ENCODE results near the gene PRKACB.
"Not testable (repeated sequence)": the region's sequence is repeated elsewhere in the genome, so short reads cannot be mapped to it uniquely, and the experiment has no call there.

The PRKACB gene

DNA sequence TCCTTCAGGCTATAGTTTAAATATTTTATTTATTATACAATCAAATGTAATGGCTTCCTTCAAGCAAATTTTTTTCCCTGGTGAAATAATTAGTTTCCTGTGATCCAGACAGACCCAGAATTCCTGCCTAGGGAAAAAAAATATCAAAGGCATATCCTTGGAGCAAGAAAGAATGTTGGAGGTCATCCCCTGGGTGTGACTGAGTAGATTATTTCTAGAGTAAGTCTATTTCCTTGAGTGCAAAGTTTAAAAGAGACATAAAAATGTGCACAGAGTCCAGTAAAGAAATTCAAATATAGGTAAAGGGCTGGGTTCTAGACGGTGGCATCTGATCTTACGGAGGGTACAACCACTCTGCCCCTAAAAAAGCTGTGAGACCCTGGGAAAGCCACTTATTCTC is 125.2 kb downstream of the PRKACB start:
- DNase-seq (ENCODE audit: low read depth), result no peak

DNA sequence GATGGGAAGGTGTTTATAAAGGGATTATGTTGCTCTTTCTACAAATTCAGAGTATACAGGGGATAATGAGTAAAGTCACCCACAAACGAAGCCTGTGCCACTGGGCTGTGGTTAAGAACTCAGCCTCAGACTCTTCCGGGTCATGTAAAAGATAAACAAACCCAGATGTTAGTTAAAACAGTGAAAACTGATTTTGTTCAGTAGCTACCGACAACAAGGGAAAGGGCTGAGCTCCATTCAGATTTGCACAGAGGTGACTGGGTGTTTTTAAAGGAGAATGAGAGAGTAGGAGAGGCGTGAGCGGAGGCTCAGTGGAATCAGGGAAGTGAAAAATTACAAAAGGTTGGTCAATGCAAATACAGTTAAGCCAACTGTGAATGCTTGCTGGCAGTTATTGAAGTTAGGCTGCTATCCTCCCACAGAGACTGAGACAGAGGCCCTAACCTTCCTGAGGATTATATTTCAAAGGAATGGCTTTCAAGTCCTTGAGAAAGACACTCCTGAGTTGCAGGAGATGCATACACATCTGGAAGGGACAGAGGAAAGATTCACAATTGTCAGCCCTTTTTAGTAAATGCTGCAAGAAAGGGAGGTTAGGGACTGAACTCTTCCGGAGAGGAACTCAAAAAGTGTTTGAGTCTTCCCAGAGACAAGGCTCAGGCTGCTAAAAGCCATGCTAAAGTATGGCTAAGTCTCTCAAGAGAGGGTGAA is 127.5 kb downstream of the PRKACB start:
- no peak for DNase-seq (ENCODE audit: low read depth)

DNA sequence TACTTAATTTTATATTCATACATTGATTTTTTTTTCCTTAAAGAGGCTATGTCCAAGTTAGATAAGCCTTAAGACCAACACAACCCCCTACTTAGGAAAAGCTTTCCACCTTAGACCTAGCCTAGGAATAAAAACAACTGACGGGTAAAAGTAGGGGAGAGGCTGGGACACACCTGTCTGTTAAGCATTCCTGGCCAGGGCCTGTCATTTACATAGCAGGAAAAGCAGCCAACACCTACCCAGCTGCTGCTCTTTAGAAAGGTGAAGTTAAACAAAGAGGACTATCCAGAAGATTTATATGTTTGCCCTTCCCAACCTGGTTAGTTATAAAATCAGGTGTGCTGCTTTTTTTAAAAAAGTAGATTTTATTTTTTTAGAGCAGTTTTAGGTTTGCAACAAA is 128.3 kb downstream of the PRKACB start:
- DNase-seq (ENCODE audit: low read depth), result no peak

DNA sequence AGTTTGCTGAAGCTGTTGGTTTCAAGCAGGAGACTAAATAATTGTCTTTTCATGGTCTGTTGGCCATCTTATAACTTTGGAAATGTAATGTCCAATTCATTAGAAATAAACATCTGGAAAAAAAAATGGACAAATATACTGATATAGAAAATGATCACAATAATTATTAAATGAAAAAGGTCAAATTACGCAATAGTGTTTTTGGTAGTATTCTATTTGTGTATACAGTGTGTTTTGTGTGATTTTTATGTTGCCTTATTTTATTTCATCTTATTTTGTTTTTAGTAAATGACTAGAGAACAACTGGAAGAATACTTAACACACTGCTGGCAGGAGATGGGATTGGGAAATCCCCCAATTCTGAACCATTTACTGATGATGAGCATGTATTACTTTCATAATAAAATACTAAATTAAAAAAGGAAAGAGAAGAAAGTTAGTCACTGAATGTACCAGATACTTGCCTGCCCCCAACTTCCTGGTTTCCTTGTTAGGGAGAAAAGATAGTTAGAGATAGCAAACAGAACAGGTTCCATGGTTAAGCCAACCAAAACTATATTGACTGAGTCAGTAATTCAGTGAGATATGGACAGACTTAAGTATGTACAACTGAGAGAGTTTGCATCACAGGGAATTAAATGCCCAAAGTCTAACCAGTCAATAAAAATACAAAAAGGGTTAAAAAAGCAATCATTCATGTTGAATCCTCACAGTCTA is 133.4 kb downstream of the PRKACB start:
- DNase-seq (ENCODE audit: low read depth), result no peak

DNA sequence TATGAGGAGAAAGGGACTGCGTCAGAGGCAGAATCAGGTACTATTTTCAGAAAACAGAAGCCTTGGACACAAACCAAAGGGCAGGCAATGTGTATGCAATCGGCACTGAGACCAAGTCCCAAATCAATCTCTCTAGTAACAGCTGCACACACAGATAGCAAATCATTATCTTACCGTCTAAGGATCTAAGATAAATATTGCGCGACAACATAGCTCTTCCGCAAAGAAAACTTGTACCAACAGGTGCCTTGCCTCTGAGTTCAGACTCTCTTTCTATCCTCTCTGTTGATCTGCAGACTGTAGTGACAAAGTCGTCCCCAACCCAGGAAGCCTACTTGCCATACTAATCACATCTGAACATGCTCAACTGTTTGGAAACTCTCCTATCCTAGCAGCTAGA is 134.8 kb downstream of the PRKACB start:
- no peak for DNase-seq (ENCODE audit: low read depth)

DNA sequence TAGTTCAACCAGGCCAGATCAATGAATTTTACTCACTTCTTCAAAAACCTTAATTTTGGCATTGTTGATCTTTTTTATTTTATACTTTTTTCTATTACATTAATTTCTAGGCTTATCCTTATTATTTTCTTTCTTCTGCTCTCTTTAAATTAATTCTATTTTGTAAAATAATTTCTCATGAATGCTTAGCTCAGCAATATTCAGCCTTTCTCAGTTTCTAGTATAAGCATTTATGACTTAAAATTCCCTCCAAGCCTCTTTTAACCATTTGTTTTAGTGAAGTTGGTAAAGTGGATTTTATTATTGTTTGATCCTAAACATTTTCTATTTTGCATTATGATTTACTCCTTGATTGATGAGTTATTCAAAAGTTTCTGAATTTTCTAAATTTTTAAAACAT is 136.8 kb downstream of the PRKACB start:
- DNase-seq (ENCODE audit: low read depth), result no peak

DNA sequence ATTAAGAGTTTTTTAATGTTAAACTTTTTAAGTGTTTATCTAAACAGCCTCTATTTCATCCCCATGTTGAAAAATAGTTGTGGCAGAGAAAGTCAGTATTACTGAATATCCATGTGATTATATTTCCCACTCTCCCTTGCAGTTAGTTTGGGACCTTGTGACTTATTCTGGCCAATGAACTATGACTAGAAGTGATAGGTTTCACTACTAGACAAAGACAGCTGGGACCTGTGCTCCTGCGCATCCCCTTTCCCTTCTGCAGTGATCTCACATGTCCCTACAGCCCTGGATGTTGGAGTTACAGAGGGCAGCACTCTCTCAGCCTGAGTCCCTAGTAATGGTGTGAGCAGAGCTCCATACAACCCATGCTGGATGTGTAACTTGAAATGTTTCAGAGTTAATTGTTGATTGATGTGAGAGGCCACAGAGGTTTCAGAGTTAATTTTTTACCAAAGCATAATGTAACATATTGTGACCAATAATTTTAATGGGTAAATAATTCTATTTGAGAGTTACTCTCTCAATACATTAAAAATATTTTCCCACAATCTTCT is 138.8 kb downstream of the PRKACB start:
- DNase-seq (ENCODE audit: low read depth), result no peak

DNA sequence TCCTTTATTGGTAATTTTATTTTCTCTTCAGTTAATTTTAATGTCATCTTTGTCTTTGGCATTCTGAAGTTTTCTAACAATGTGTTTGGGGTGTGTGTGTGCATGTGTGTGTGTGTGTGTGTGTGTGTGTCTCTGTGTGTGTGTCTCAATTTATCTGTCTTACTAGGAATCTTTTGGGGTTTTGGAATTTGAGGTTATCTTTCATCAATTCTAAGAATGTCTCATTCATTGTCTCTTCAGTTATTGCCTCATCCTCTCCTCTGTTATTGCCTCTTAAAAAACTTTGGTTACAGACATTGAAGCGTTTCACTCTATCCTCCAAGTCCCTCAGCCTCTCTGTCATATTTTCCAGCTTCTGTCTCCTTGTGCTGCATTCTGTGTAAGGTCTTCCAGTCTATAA is 139.3 kb downstream of the PRKACB start:
- DNase-seq (ENCODE audit: low read depth), result no peak

DNA sequence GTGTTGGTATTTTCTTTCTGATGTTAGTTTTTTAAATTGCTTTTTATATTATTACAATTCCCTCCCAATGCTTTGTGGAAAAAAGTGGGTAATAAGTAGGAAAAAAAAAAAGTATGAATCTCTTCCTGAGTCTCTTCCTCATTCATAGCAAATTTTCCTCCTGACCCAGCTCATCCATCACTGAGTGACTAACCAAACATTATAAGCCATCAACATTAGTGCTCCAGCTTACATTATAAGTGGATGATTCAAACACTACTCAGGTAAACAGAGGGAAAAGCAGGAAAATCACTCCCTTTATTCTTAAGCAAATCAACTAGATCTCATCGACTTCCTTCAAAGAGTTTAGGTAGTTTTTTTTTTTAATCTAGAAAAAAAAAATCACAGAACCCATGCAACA is 142.0 kb downstream of the PRKACB start:
- no peak for DNase-seq (ENCODE audit: low read depth)

DNA sequence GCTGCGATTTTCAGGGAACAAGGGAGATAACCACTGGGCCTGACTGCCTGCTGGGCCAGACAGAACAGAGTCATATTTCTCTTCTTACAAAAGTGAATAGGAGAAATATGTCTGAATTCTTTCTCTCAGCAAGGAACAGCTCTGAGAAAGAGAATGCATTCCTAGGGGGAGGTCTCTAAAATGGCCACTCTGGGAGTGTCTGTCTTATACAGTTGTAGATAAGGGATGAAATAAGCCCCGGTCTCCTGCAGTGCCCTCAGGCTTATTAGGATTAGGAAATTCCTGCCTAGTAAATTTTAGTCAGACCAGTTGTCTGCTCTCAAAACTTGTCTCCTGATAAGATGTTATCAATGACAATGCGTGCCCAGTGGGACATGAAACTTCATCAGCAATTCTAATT is 143.3 kb downstream of the PRKACB start:
- DNase-seq (ENCODE audit: low read depth), result not testable (repeated sequence)

Measured in activated T-cell treated with anti-CD3 and anti-CD28 coated beads for 1 hour (primary cell).